Activated naive CD4-positive, alpha-beta T cell treated with Interleukin-2 at 50 U/mL for 16 hours (primary cell): ENCODE data around the gene LYPD3.

Source experiments
- DNase-seq: peaks from one replicate; pipeline ENCODE4 v3.0.0-alpha.2; 2020

Gene LYPD3

GRCh38 chr19:43429395-43429794 is 36.0 kb downstream of the LYPD3 start:
- DNase-seq = no peak

GRCh38 chr19:43425567-43426392 is 39.6 kb downstream of the LYPD3 start:
- DNase-seq = no peak

GRCh38 chr19:43423779-43424178 is 41.6 kb downstream of the LYPD3 start:
- no peak for DNase-seq

GRCh38 chr19:43422689-43423066 is 42.7 kb downstream of the LYPD3 start:
- DNase-seq = no peak

- no peak for DNase-seq
Observed at GRCh38 chr19:43422000-43422688, 43.3 kb downstream of the LYPD3 start.

- no peak for DNase-seq
Observed at GRCh38 chr19:43420954-43421353, 44.5 kb downstream of the LYPD3 start.

- DNase-seq = no peak
Observed at GRCh38 chr19:43416951-43417623, 48.3 kb downstream of the LYPD3 start.

GRCh38 chr19:43414554-43414953 is 50.9 kb downstream of the LYPD3 start, which contains the start of gene TEX101:
Gene TEX101, plus strand, starts transcription at chr19:43414890. Its CDS starts 1,030 bp downstream, at chr19:43415920.
- DNase-seq = no peak

- no peak for DNase-seq
Observed at GRCh38 chr19:43412441-43412840, 53.0 kb downstream of the LYPD3 start.
